ENCODE data around the gene DLK1.

- no peak for TF ChIP-seq CTCF (IDR thresholded peaks at IDR 0.05; ENCODE audit: low read length)
- TF ChIP-seq EZH2 (optimal IDR thresholded peaks at IDR 0.05; ENCODE audit: low read depth, low read length) = no peak
These were observed 58.9 kb downstream of the DLK1 start for GRCh38 chr14:100785626-100786025.
